H1 (cell line): ENCODE results near the gene BRI3BP. TPM values are rescaled to one million over a fixed set of nuclear protein-coding genes. Genes with fewer than 3 reads are reported as not detected.
A peak's percentile ranks its signal among the peaks of the same experiment; 100 is the strongest.

Source experiments
- CTCF ChIA-PET: fragments of 300-600 bp; sonication (Branson Sonifier 250); formaldehyde crosslinking; loops from one replicate; lab custom pipeline; 2021; ENCODE audit not compliant: partially characterized antibody; lab: Charles Lee
- POLR2A ChIA-PET: fragments of 300-600 bp; sonication (Branson Sonifier 250); formaldehyde crosslinking; loops from one replicate; lab custom pipeline; 2021; ENCODE audit warnings: inconsistent platforms; ENCODE audit not compliant: partially characterized antibody; lab: Charles Lee
- DNase-seq, 2 experiments: peaks; one replicate each; pipeline versions ENCODE4 v3.0.0 to v3.0.0-alpha.2; 2010 to 2022; ENCODE audit warnings: low spot score in 2 of 2, low read depth in 1 of 2, mixed read lengths in 1 of 2
- FAIRE-seq: peaks from 2 replicates; lab custom pipeline; 2011; peaks lifted over from hg19 to GRCh38; lab: Jason Lieb, UNC
- H2AFZ ChIP-seq: 2 replicates; pipeline ENCODE4 v1.8.1; 2012; ENCODE audit warnings: low read length, inconsistent platforms
- H2AK5ac ChIP-seq: 2 replicates; pipeline ENCODE4 v1.6.1; 2013; ENCODE audit warnings: low read depth, low read length
- H2BK120ac ChIP-seq: replicated peaks from 2 replicates; pipeline ENCODE3; 2013; ENCODE audit warnings: low read depth, low read length, inconsistent platforms
- H2BK12ac ChIP-seq: 2 replicates; pipeline ENCODE4 v1.6.1; 2013; ENCODE audit warnings: low read depth, low read length
- H2BK15ac ChIP-seq: 2 replicates; pipeline ENCODE4 v1.6.1; 2013; ENCODE audit warnings: low read length
- H2BK20ac ChIP-seq: 2 replicates; pipeline ENCODE4 v1.6.1; 2013; ENCODE audit warnings: low read length
- H2BK5ac ChIP-seq: 2 replicates; pipeline ENCODE4 v1.6.1; 2013; ENCODE audit warnings: low read depth, low read length
- H3K14ac ChIP-seq: 2 replicates; pipeline ENCODE4 v1.6.1; 2013; ENCODE audit warnings: inconsistent platforms; ENCODE audit not compliant: insufficient read length
- H3K18ac ChIP-seq: 2 replicates; pipeline ENCODE4 v1.6.1; 2013; ENCODE audit warnings: low read length; ENCODE audit errors: extremely low read depth
- H3K23ac ChIP-seq: 2 replicates; pipeline ENCODE4 v1.6.1; 2013; ENCODE audit warnings: inconsistent platforms; ENCODE audit not compliant: insufficient read length
- H3K23me2 ChIP-seq: 2 replicates; pipeline ENCODE4 v1.6.1; 2013; ENCODE audit warnings: low read depth, low read length
- H3K27ac ChIP-seq: 2 replicates; pipeline ENCODE4 v1.6.1; 2011; ENCODE audit warnings: low read depth, low read length, inconsistent platforms
- H3K27me3 ChIP-seq, 4 experiments: replicated peaks in 1 of 4; 1 replicate in 1 of 4; 2 replicates in 3 of 4; pipeline versions ENCODE4 v1.6.1 to v1.8.1; 2011 to 2013; ENCODE audit warnings: low read length in 3 of 4, mild to moderate bottlenecking in 3 of 4, inconsistent platforms in 2 of 4, mixed read lengths in 2 of 4, moderate library complexity in 1 of 4; ENCODE audit not compliant: control insufficient read depth in 3 of 4, insufficient read depth in 3 of 4; ENCODE audit errors: extremely low read depth in 1 of 4
- H3K36me3 ChIP-seq, 4 experiments: 2 replicates each; pipeline versions ENCODE4 v1.6.1 to v1.8.1; 2011 to 2013; ENCODE audit warnings: mild to moderate bottlenecking in 4 of 4, low read length in 3 of 4, moderate library complexity in 2 of 4, control low read depth in 1 of 4, inconsistent platforms in 1 of 4; ENCODE audit not compliant: insufficient read depth in 4 of 4, control insufficient read depth in 2 of 4
- H3K4ac ChIP-seq: replicated peaks from 2 replicates; pipeline ENCODE3; 2013; ENCODE audit warnings: low read length, low read depth, mixed read lengths, inconsistent platforms; ENCODE audit not compliant: insufficient read length
- H3K4me1 ChIP-seq, 4 experiments: replicated peaks in 1 of 4; 1 replicate in 1 of 4; 2 replicates in 3 of 4; pipeline versions ENCODE4 v1.6.1 to v1.8.1; 2011 to 2013; ENCODE audit warnings: low read length in 3 of 4, inconsistent platforms in 2 of 4, mixed read lengths in 1 of 4; ENCODE audit not compliant: insufficient read depth in 4 of 4, control insufficient read depth in 3 of 4
- H3K4me2 ChIP-seq, 2 experiments: 2 replicates each; pipeline versions ENCODE4 v1.6.1 to v1.8.1; 2011 to 2013; ENCODE audit warnings: low read depth in 2 of 2, low read length in 2 of 2, control low read depth in 1 of 2, inconsistent platforms in 1 of 2, mild to moderate bottlenecking in 1 of 2; ENCODE audit not compliant: insufficient read depth in 1 of 2
- H3K4me3 ChIP-seq, 4 experiments: fragments of 200-600, 300-600 bp in 1 of 4; sonication (generic), shearing (Covaris generic), sonication (Bioruptor Twin) in 1 of 4; 2 replicates each; pipeline versions ENCODE4 v1.5.1 to v1.8.1; 2011 to 2016; ENCODE audit warnings: low read length in 4 of 4, low read depth in 3 of 4, control low read depth in 2 of 4, inconsistent platforms in 2 of 4, mild to moderate bottlenecking in 2 of 4, mixed read lengths in 1 of 4, moderate library complexity in 1 of 4; ENCODE audit not compliant: insufficient read depth in 2 of 4; ENCODE audit errors: extremely low read depth in 1 of 4
- H3K56ac ChIP-seq: replicated peaks from 2 replicates; pipeline ENCODE3; 2013; ENCODE audit warnings: low read depth, mild to moderate bottlenecking, mixed read lengths, low read length, inconsistent platforms; ENCODE audit not compliant: insufficient read length
- H3K79me1 ChIP-seq: 2 replicates; pipeline ENCODE4 v1.6.1; 2013; ENCODE audit warnings: low read depth, low read length, control low read depth
- H3K79me2 ChIP-seq, 2 experiments: 2 replicates each; pipeline versions ENCODE4 v1.6.1 to v1.8.1; 2012 to 2013; ENCODE audit warnings: low read length in 2 of 2, mild to moderate bottlenecking in 2 of 2, inconsistent platforms in 1 of 2; ENCODE audit not compliant: insufficient read depth in 2 of 2, control insufficient read depth in 1 of 2
- H3K9ac ChIP-seq, 4 experiments: replicated peaks in 1 of 4; 1 replicate in 1 of 4; 2 replicates in 3 of 4; pipeline versions ENCODE4 v1.6.1 to v1.8.1; 2011 to 2013; ENCODE audit warnings: low read depth in 3 of 4, low read length in 3 of 4, control low read depth in 2 of 4, mild to moderate bottlenecking in 2 of 4, moderate library complexity in 2 of 4, inconsistent platforms in 1 of 4; ENCODE audit errors: extremely low read depth in 1 of 4
- H3K9me3 ChIP-seq, 2 experiments: 2 replicates each; pipeline versions ENCODE4 v1.6.1 to v1.8.1; 2012 to 2013; ENCODE audit warnings: mild to moderate bottlenecking in 2 of 2, moderate library complexity in 2 of 2, control low read depth in 1 of 2, inconsistent platforms in 1 of 2, low read depth in 1 of 2, low read length in 1 of 2, mixed read lengths in 1 of 2; ENCODE audit not compliant: insufficient read depth in 2 of 2
- H4K20me1 ChIP-seq, 2 experiments: replicated peaks in 1 of 2; 2 replicates each; pipeline versions ENCODE3 to v1.8.1; 2011 to 2013; ENCODE audit warnings: inconsistent platforms in 2 of 2, low read length in 2 of 2, mild to moderate bottlenecking in 1 of 2; ENCODE audit not compliant: insufficient read depth in 2 of 2, control insufficient read depth in 1 of 2
- H4K5ac ChIP-seq: 2 replicates; pipeline ENCODE4 v1.6.1; 2013; ENCODE audit warnings: low read length, low read depth, mixed read lengths, inconsistent platforms; ENCODE audit not compliant: insufficient read length
- H4K8ac ChIP-seq: 2 replicates; pipeline ENCODE4 v1.8.0; 2013; ENCODE audit warnings: mild to moderate bottlenecking, moderate library complexity, low read length, inconsistent platforms; ENCODE audit not compliant: insufficient read depth; ENCODE audit errors: extremely low read depth
- H4K91ac ChIP-seq: replicated peaks from 2 replicates; pipeline ENCODE3; 2013; ENCODE audit warnings: low read length, mixed read lengths, inconsistent platforms; ENCODE audit not compliant: insufficient read length
- ASH2L ChIP-seq: fragments of 200-600, 300-600 bp; sonication (generic); IDR thresholded peaks from one replicate; pipeline ENCODE4 v1.7.1; 2017; ENCODE audit warnings: low read length
- CHD2 ChIP-seq: IDR thresholded peaks from 2 replicates; pipeline ENCODE4 v1.6.1; 2012; ENCODE audit warnings: low read length, improper control_type of control experiment
- CTBP2 ChIP-seq: IDR thresholded peaks from 2 replicates; pipeline ENCODE4 v1.7.0; 2011; ENCODE audit warnings: borderline replicate concordance, mild to moderate bottlenecking, moderate library complexity, mixed read lengths, low read length; ENCODE audit not compliant: insufficient read depth, insufficient read length
- EZH2 ChIP-seq: fragments of 200-600 bp; sonication (generic); IDR thresholded peaks from 2 replicates; pipeline ENCODE4 v1.7.1; 2012; ENCODE audit warnings: low read depth, mild to moderate bottlenecking, moderate library complexity, low read length, inconsistent platforms; ENCODE audit not compliant: severe bottlenecking
- KDM4A ChIP-seq: IDR thresholded peaks from one replicate; pipeline ENCODE4 v1.7.1; 2012; ENCODE audit warnings: low read depth, mild to moderate bottlenecking, moderate library complexity, low read length, inconsistent platforms; ENCODE audit not compliant: severe bottlenecking
- PHF8 ChIP-seq: fragments of 200-600 bp; sonication (generic); conservative IDR thresholded peaks from 2 replicates; pipeline ENCODE4 v1.7.1; 2012; ENCODE audit warnings: low read depth, mild to moderate bottlenecking, inconsistent platforms, low read length, moderate library complexity
- SIX5 ChIP-seq: IDR thresholded peaks from 2 replicates; pipeline ENCODE4 v1.6.1; 2011; ENCODE audit warnings: mild to moderate bottlenecking, low read depth, low read length
- USF2 ChIP-seq: IDR thresholded peaks from 2 replicates; pipeline ENCODE4 v1.6.1; 2011; ENCODE audit warnings: low read length, improper control_type of control experiment
- WGBS, 2 experiments: shearing (Covaris generic) in 1 of 2; methylation state at CpG; one replicate each; pipeline versions ENCODE4 v1.1.6 to v1.1.7; 2013 to 2015; ENCODE audit warnings: low lambda C conversion rate in 2 of 2, mixed read lengths in 2 of 2, inconsistent platforms in 1 of 2, low coverage in 1 of 2, missing lambda C conversion rate in 1 of 2; ENCODE audit not compliant: insufficient replicate concordance in 2 of 2, insufficient coverage in 1 of 2, insufficient read length in 1 of 2; ENCODE audit errors: extremely low coverage in 1 of 2, missing lambda C conversion rate in 1 of 2; 5-methylcytosine and 5-hydroxymethylcytosine counted together
- polyA plus RNA-seq, 7 experiments: library from polyadenylated mRNA; depleted of rRNA in 3 of 7; stranded (reverse) in 5 of 7; unstranded in 2 of 7; fragments of >200 nt in 5 of 7; fragments of 200-250 nt in 2 of 7; gene quantifications; 1 replicate in 5 of 7; 2 replicates in 1 of 7; 4 replicates in 1 of 7; pipeline versions ENCODE4 v1.2.1 to v1.2.3, GENCODE V29; 2011 to 2013; ENCODE audit warnings: missing spikeins in 2 of 7, mixed read lengths in 2 of 7
- total RNA-seq: library from RNA; stranded (reverse); fragmentation: NEBNext Ultra II Directional; extraction: Animal tissue kit (Norgen Biotek cat#: 25700); gene quantifications from 2 replicates; pipeline ENCODE4 v1.2.1, GENCODE V29; 2021

BRI3BP gene
- total and polyA plus RNA-seq, 2 of the 8 experiments (the other 6 are each of a cell fraction or from before 2014, with no cell fraction given) = 5.4 to 14.2 TPM

- no peaks in the 10 kb centered on the region for H3K9me3 ChIP-seq
- H3K23ac ChIP-seq = no peak overlapping the region
- peak overlapping the region; percentile 61 to 94 (median 68); a peak in 6 of 7 replicates for H3K9ac ChIP-seq
- peak overlapping the region; percentile 39; the same call in 1 of the 2 replicates for H2BK5ac ChIP-seq
- peak overlapping the region; percentile 83 for H3K18ac ChIP-seq
- FAIRE-seq = no peak
- H3K4me3 ChIP-seq = peak overlapping the region; percentile 71 to 92 (median 89)
- H3K36me3 ChIP-seq = no peaks in the 10 kb centered on the region
- peaks cover 4% of the 10 kb centered on the region for H3K79me1 ChIP-seq
- POLR2A ChIA-PET = interaction anchor here (0.6 to 2.8 kb wide), 13 partner anchors 8 to 836 kb away, joined by 3 to 14 read pairs (median 3); partner anchors contain the start of gene AACS
- no peak overlapping the region for H2BK20ac ChIP-seq
- H3K27ac ChIP-seq = no peak overlapping the region
- peak overlapping the region; percentile 82; the same call in 1 of the 2 replicates for H2AFZ ChIP-seq
- TF ChIP-seq KDM4A = peak; percentile 25
- peak; percentile 56 for TF ChIP-seq ASH2L
- no peak for TF ChIP-seq CHD2
- TF ChIP-seq SIX5 = no peak
- TF ChIP-seq PHF8 = 0 out of 2 replicates have a peak, but pooled peaks have one; percentile 6
- TF ChIP-seq EZH2 = peak; percentile 26
- TF ChIP-seq USF2 = no peak
- TF ChIP-seq CTBP2 = no peak
- no peak overlapping the region for H3K14ac ChIP-seq
- peaks cover 15% of the 10 kb centered on the region for H3K23me2 ChIP-seq
- H3K4ac ChIP-seq = peak overlapping the region; percentile 1
- H3K56ac ChIP-seq = no peak overlapping the region
- peak overlapping the region; percentile 68 to 78 for H3K4me2 ChIP-seq
- no peak overlapping the region for H2BK120ac ChIP-seq
- peaks cover 0 to 8% (median 3%) of the 10 kb centered on the region in 4 experiments; a peak in 5 of 7 replicates for H3K4me1 ChIP-seq
- no peak overlapping the region for H2AK5ac ChIP-seq
- 0 out of 2 replicates have a peak overlapping the region, but pooled peaks have one; percentile 88 for H2BK15ac ChIP-seq
- H3K79me2 ChIP-seq = peaks cover 11 to 51% of the 10 kb centered on the region in 2 experiments
- H4K91ac ChIP-seq = peak overlapping the region; percentile 58
- peak overlapping the region; percentile 63; the same call in 1 of the 2 replicates for H2BK12ac ChIP-seq
- peak overlapping the region; percentile 9 for H4K5ac ChIP-seq
- H3K27me3 ChIP-seq = no peaks in the 10 kb centered on the region; a peak in 1 of 7 replicates
- H4K20me1 ChIP-seq = peaks cover 0 to 3% of the 10 kb centered on the region in 2 experiments
- H4K8ac ChIP-seq = peak overlapping the region; percentile 87
- CTCF ChIA-PET = interaction anchor here (0.8 to 1.0 kb wide), 2 partner anchors 70 to 76 kb away, joined by 3 read pairs; no protein-coding TSS in a partner anchor
- WGBS, 2 experiments = 8% methylated on average over 15 of the region's 15 CpGs; no CpG with 5 or more reads in 1 of the 2 experiments
- no peak for DNase-seq
Measured at GRCh38 chr12:124994437-124994975, 1.1 kb downstream of the BRI3BP start.
